GM10847 (cell line): ENCODE data around the gene ZNF516.

Experiments used
- POLR2A ChIP-seq: IDR thresholded peaks from 2 replicates; pipeline ENCODE4 v1.6.1; 2011; ENCODE audit not compliant: insufficient read length; ENCODE audit errors: extremely low read depth

The ZNF516 gene

GRCh38 chr18:76364282-76365259 lies 130.5 kb downstream of the ZNF516 start:
- TF ChIP-seq POLR2A: no peak

- TF ChIP-seq POLR2A: no peak
Measured at GRCh38 chr18:76363436-76364120, 131.5 kb downstream of the ZNF516 start.

GRCh38 chr18:76362676-76363075 lies 132.4 kb downstream of the ZNF516 start:
- no peak for TF ChIP-seq POLR2A

- TF ChIP-seq POLR2A: no peak
Measured at GRCh38 chr18:76361219-76361618, 133.8 kb downstream of the ZNF516 start.

GRCh38 chr18:76359909-76360308 lies 135.1 kb downstream of the ZNF516 start:
- TF ChIP-seq POLR2A: no peak

GRCh38 chr18:76358774-76359173 lies 136.3 kb downstream of the ZNF516 start:
- no peak for TF ChIP-seq POLR2A

- no peak for TF ChIP-seq POLR2A
Measured at GRCh38 chr18:76357585-76358260, 137.3 kb downstream of the ZNF516 start.

GRCh38 chr18:76357174-76357573 lies 137.9 kb downstream of the ZNF516 start:
- TF ChIP-seq POLR2A: no peak

- TF ChIP-seq POLR2A: no peak
Measured at GRCh38 chr18:76356666-76357065, 138.4 kb downstream of the ZNF516 start.

GRCh38 chr18:76354348-76354747 lies 140.7 kb downstream of the ZNF516 start:
- TF ChIP-seq POLR2A: no peak

- no peak for TF ChIP-seq POLR2A
Measured at GRCh38 chr18:76353500-76353899, 141.5 kb downstream of the ZNF516 start.

- no peak for TF ChIP-seq POLR2A
Measured at GRCh38 chr18:76353046-76353445, 142.0 kb downstream of the ZNF516 start.

- no peak for TF ChIP-seq POLR2A
Measured at GRCh38 chr18:76351961-76352581, 143.0 kb downstream of the ZNF516 start.

GRCh38 chr18:76350134-76351025 lies 144.7 kb downstream of the ZNF516 start:
- no peak for TF ChIP-seq POLR2A

- TF ChIP-seq POLR2A: no peak
Measured at GRCh38 chr18:76349067-76349715, 145.9 kb downstream of the ZNF516 start.
